ENCODE data around the gene UHMK1. TPM values are rescaled to one million over a fixed set of nuclear protein-coding genes. Genes with fewer than 3 reads are reported as not detected.
"Not testable (repeated sequence)": the region's sequence is repeated elsewhere in the genome, so short reads cannot be mapped to it uniquely, and the experiment has no call there.

The UHMK1 gene, protein sequence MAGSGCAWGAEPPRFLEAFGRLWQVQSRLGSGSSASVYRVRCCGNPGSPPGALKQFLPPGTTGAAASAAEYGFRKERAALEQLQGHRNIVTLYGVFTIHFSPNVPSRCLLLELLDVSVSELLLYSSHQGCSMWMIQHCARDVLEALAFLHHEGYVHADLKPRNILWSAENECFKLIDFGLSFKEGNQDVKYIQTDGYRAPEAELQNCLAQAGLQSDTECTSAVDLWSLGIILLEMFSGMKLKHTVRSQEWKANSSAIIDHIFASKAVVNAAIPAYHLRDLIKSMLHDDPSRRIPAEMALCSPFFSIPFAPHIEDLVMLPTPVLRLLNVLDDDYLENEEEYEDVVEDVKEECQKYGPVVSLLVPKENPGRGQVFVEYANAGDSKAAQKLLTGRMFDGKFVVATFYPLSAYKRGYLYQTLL
- total RNA-seq = 66.0 and 79.1 TPM in 2 replicates
- 39.1 and 53.5 TPM in 2 replicates for polyA plus RNA-seq
- 26.8 and 37.2 TPM in 2 replicates for polyA plus RNA-seq (2012)
- 13.7 and 26.9 TPM in 2 replicates for polyA minus RNA-seq (ENCODE audit: low replicate concordance)

DNA sequence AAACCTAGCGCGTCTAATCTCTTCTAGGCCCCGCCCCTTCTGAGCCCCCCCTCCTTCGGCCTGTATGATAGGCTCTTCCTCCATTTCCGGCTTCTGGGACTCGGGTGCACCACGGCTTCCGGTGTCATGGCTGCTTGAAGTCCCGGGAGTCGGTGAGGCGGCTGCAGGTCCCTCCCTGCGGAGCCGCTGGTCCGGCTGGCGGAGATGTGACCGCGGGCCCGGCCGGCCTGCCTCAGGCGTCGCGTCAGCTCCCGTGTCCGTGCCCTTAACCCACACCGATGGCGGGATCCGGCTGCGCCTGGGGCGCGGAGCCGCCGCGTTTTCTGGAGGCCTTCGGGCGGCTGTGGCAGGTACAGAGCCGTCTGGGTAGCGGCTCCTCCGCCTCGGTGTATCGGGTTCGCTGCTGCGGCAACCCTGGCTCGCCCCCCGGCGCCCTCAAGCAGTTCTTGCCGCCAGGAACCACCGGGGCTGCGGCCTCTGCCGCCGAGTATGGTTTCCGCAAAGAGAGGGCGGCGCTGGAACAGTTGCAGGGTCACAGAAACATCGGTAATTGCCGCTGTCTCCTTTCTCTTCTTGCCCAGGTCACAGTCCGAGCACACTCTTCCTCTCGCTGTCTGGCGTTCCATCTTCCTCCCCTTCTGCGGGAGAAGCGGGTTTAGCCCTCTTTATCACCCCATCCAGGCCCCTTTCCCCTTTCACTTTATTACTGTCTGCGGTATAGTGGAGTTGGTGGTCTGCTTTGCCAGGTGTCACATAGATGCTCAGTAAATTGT lies at the start of gene UHMK1:
Gene UHMK1 (plus strand): TSS at position 96 of the 773 bp plus-strand sequence. CDS start 183 bp downstream, at position 279.
- Histone ChIP-seq H3K9me3 (ENCODE audit: control insufficient read depth, insufficient read depth, low read depth, low read length) (no peaks in the 10 kb centered on the region), H3K79me2 (ENCODE audit: control insufficient read depth, insufficient read depth, low read length) (peaks cover 38% of the 10 kb centered on the region), H3K4me1 (ENCODE audit: control insufficient read depth, extremely low read depth, insufficient read depth, low read length) (no peaks in the 10 kb centered on the region), H4K20me1 (ENCODE audit: control insufficient read depth, extremely low read depth, insufficient read depth, low read length) (no peaks in the 10 kb centered on the region), H3K4me3 (replicated peaks in 1 of 4; ENCODE audit: control extremely low read depth in 1 of 4, insufficient read depth in 1 of 4, low read depth in 3 of 4, low read length in 4 of 4) (peak within 1 kb of the TSS; percentile 76 to 83 (median 80)), H3K36me3 (ENCODE audit: control insufficient read depth, insufficient read depth, low read length) (peaks cover 4% of the 10 kb centered on the region), H3K27ac (ENCODE audit: insufficient read depth, low read length) (peak within 1 kb of the TSS; percentile 91), H3K4me2 (ENCODE audit: extremely low read depth, insufficient read depth, low read length) (peak within 1 kb of the TSS; percentile 89), H3K9ac (ENCODE audit: insufficient read depth, low read length) (peak within 1 kb of the TSS; percentile 93), H3K27me3 (ENCODE audit: control insufficient read depth, insufficient read depth, low read length) (no peaks in the 10 kb centered on the region), H2AFZ (ENCODE audit: low read length) (peak within 1 kb of the TSS; percentile 98)
- DNase-seq (ENCODE audit: low read depth in 2 of 2) = peak; percentile 90 to 92
- no peak for TF ChIP-seq EZH2 (IDR thresholded peaks at IDR 0.05; ENCODE audit: low read length, missing control alignments)
- TF ChIP-seq, protein P1, sequence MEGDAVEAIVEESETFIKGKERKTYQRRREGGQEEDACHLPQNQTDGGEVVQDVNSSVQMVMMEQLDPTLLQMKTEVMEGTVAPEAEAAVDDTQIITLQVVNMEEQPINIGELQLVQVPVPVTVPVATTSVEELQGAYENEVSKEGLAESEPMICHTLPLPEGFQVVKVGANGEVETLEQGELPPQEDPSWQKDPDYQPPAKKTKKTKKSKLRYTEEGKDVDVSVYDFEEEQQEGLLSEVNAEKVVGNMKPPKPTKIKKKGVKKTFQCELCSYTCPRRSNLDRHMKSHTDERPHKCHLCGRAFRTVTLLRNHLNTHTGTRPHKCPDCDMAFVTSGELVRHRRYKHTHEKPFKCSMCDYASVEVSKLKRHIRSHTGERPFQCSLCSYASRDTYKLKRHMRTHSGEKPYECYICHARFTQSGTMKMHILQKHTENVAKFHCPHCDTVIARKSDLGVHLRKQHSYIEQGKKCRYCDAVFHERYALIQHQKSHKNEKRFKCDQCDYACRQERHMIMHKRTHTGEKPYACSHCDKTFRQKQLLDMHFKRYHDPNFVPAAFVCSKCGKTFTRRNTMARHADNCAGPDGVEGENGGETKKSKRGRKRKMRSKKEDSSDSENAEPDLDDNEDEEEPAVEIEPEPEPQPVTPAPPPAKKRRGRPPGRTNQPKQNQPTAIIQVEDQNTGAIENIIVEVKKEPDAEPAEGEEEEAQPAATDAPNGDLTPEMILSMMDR (conservative IDR thresholded peaks at IDR 0.05 in 1 of 2, IDR thresholded peaks at IDR 0.05 in 1 of 2; ENCODE audit: low read depth in 1 of 2, low read length in 2 of 2) = no peak

DNA sequence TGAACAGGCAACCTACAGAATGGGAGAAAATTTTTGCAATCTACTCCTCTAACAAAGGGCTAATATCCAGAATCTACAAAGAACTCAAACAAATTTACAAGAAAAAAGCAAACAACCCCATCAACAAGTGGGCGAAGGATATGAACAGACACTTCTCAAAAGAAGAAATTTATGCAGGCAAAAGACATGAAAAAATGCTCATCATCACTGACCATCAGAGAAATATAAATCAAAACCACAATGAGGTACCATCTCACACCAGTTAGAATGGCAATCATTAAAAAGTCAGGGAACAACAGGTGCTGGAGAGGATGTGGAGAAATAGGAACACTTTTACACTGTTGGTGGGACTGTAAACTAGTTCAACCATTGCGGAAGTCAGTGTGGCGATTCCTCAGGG lies 43.3 kb upstream of the UHMK1 start:
- H3K4me2 ChIP-seq (ENCODE audit: extremely low read depth, insufficient read depth, low read length); H3K9ac ChIP-seq (ENCODE audit: insufficient read depth, low read length); H3K4me1 ChIP-seq (ENCODE audit: control insufficient read depth, extremely low read depth, insufficient read depth, low read length); H4K20me1 ChIP-seq (ENCODE audit: control insufficient read depth, extremely low read depth, insufficient read depth, low read length); H3K27ac ChIP-seq (ENCODE audit: insufficient read depth, low read length); H3K79me2 ChIP-seq (ENCODE audit: control insufficient read depth, insufficient read depth, low read length); H2AFZ ChIP-seq (ENCODE audit: low read length); H3K9me3 ChIP-seq (ENCODE audit: control insufficient read depth, insufficient read depth, low read depth, low read length); DNase-seq (ENCODE audit: low read depth in 2 of 2); H3K36me3 ChIP-seq (ENCODE audit: control insufficient read depth, insufficient read depth, low read length); H3K27me3 ChIP-seq (ENCODE audit: control insufficient read depth, insufficient read depth, low read length); H3K4me3 ChIP-seq (replicated peaks in 1 of 4; ENCODE audit: control extremely low read depth in 1 of 4, insufficient read depth in 1 of 4, low read depth in 3 of 4, low read length in 4 of 4): not testable (repeated sequence)

DNA sequence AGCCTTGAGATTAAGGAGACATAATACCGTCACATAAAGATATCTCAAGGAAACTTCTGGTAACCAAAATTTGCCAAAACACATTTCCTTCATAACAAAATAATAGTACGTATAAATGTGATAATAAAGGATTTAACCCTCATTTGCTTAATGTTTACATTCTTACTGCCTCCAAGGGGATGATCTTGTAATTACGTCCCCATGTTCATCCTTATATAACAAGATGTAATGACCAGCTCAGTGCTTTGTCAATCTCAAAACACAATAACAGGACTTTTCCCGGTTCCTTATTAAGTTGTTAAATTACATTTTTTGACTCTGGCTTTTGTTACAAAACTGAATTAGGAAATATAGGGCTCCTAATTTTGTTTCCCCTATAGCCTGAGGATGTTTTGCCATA lies 41.3 kb upstream of the UHMK1 start:
- no peaks in the 10 kb centered on the region for H3K36me3 ChIP-seq (ENCODE audit: control insufficient read depth, insufficient read depth, low read length)
- no peaks in the 10 kb centered on the region for H3K79me2 ChIP-seq (ENCODE audit: control insufficient read depth, insufficient read depth, low read length)
- H2AFZ ChIP-seq (ENCODE audit: low read length) = no peak overlapping the region
- no peak overlapping the region for H3K4me2 ChIP-seq (ENCODE audit: extremely low read depth, insufficient read depth, low read length)
- DNase-seq (ENCODE audit: low read depth in 2 of 2) = no peak
- TF ChIP-seq EZH2 (IDR thresholded peaks at IDR 0.05; ENCODE audit: low read length, missing control alignments) = no peak
- TF ChIP-seq, protein P1 (conservative IDR thresholded peaks at IDR 0.05 in 1 of 2, IDR thresholded peaks at IDR 0.05 in 1 of 2; ENCODE audit: low read depth in 1 of 2, low read length in 2 of 2) = no peak
- no peaks in the 10 kb centered on the region for H3K4me1 ChIP-seq (ENCODE audit: control insufficient read depth, extremely low read depth, insufficient read depth, low read length)
- H4K20me1 ChIP-seq (ENCODE audit: control insufficient read depth, extremely low read depth, insufficient read depth, low read length) = no peaks in the 10 kb centered on the region
- H3K9me3 ChIP-seq (ENCODE audit: control insufficient read depth, insufficient read depth, low read depth, low read length) = no peaks in the 10 kb centered on the region
- H3K27ac ChIP-seq (ENCODE audit: insufficient read depth, low read length) = no peak overlapping the region
- H3K4me3 ChIP-seq (replicated peaks in 1 of 4; ENCODE audit: control extremely low read depth in 1 of 4, insufficient read depth in 1 of 4, low read depth in 3 of 4, low read length in 4 of 4) = no peak overlapping the region
- H3K27me3 ChIP-seq (ENCODE audit: control insufficient read depth, insufficient read depth, low read length) = no peaks in the 10 kb centered on the region
- no peak overlapping the region for H3K9ac ChIP-seq (ENCODE audit: insufficient read depth, low read length)

Measured in fibroblast of lung (primary cell).